ENCODE results near the gene FCGR2B.
"Not testable (repeated sequence)": the region's sequence is repeated elsewhere in the genome, so short reads cannot be mapped to it uniquely, and the experiment has no call there.

DNA sequence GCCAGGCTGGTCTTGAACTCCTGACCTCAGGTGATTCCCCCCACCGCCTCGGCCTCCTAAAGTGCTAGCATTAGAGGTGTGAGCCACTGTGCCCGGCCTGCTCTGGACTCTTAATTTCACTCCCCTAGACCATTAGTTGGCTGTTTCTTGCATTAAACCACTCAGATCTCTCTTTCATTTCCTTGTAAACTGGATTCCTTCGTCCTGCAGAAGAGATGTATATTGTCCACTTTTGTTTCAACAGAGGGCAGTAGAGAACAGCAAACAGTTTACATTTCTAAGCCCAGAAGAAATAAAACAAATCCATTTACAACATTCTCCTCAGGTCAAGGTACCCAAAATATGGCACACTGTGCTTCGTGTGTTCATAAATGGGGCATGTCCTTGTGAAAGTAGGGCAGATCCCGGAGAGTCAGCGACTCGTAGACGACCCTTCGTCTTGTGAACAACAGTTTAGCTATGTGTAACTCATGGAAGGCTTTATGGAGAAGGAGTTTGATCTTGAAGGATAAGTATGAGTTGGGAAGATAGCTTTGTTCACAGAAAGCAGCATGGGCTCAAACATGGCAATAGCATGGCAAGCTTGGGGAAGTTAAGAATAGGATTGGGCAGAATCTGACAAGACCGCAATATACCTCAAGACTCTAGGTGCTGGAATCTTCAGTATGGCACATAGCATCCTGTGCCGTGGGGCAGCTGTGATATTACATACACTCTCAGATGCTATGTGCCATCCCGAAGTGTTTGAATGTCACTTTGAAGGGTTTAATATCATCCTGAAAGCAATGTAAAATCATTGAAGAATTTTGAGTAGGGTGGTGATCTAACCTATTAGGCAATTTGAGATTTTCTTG, 15.2 kb upstream of the FCGR2B start:
- TF ChIP-seq, protein P1, sequence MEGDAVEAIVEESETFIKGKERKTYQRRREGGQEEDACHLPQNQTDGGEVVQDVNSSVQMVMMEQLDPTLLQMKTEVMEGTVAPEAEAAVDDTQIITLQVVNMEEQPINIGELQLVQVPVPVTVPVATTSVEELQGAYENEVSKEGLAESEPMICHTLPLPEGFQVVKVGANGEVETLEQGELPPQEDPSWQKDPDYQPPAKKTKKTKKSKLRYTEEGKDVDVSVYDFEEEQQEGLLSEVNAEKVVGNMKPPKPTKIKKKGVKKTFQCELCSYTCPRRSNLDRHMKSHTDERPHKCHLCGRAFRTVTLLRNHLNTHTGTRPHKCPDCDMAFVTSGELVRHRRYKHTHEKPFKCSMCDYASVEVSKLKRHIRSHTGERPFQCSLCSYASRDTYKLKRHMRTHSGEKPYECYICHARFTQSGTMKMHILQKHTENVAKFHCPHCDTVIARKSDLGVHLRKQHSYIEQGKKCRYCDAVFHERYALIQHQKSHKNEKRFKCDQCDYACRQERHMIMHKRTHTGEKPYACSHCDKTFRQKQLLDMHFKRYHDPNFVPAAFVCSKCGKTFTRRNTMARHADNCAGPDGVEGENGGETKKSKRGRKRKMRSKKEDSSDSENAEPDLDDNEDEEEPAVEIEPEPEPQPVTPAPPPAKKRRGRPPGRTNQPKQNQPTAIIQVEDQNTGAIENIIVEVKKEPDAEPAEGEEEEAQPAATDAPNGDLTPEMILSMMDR (conservative IDR thresholded peaks at IDR 0.05 in 1 of 2, IDR thresholded peaks at IDR 0.05 in 1 of 2; ENCODE audit: extremely low read depth in 1 of 2, insufficient read depth in 1 of 2, low read depth in 1 of 2, low read length in 2 of 2) = peak; percentile 34 to 59
- not testable (repeated sequence) for TF ChIP-seq EZH2 (IDR thresholded peaks at IDR 0.05; ENCODE audit: borderline replicate concordance, low read length)

Data from mammary epithelial cell (primary cell).